K562 (cell line): ENCODE data around the gene ARMC6. TPM values are rescaled to one million over a fixed set of nuclear protein-coding genes. Genes with fewer than 3 reads are reported as not detected.

Experiments
- ATAC-seq: fragments of 200-7000 bp; cut with Tn5 transposase; 3 replicates; pipeline ENCODE4 v1.9.1; 2020; ENCODE audit warnings: moderate library complexity
- BruUV-seq: library from RNA; stranded (reverse); fragments of 400-500 nt; replicated peaks from 2 replicates; lab custom pipeline; 2021; lab: Mats Ljungman, UMichigan
- CTCF ChIA-PET: fragments of 300-600 bp; formaldehyde crosslinking; extraction: SDS; loops from one replicate; lab custom pipeline; 2021; ENCODE audit warnings: low intra/inter-chr PET ratio; lab: Yijun Ruan, JAX
- POLR2A ChIA-PET: fragments of 300-600, 350-650 bp; sonication (Branson Sonifier 250); formaldehyde crosslinking; extraction: SDS; loops from one replicate; lab custom pipeline; 2021; ENCODE audit warnings: antibody characterized with exemption, inconsistent platforms; lab: Yijun Ruan, JAX
- DNase-seq, 4 experiments: peaks; one replicate each; pipeline versions ENCODE4 v3.0.0 to v3.0.0-alpha.2; 2011 to 2018; ENCODE audit warnings: low spot score in 3 of 4, mixed read lengths in 3 of 4; ENCODE audit errors: extremely low read depth in 1 of 4
- FAIRE-seq: peaks from 2 replicates; lab custom pipeline; 2011; peaks lifted over from hg19 to GRCh38; lab: Jason Lieb, UNC
- H2AFZ ChIP-seq: 2 replicates; pipeline ENCODE4 v1.6.0; 2011; ENCODE audit warnings: low read depth, low read length, control low read depth, inconsistent platforms
- H3K27ac ChIP-seq: fragments of 200-600 bp; 3 replicates; pipeline ENCODE4 v1.8.0; 2011; ENCODE audit warnings: low read depth, mild to moderate bottlenecking, control low read depth, inconsistent platforms, low read length, moderate library complexity, mixed read lengths; ENCODE audit errors: extremely low read depth
- H3K27me3 ChIP-seq, 2 experiments: fragments of 300-600 bp in 1 of 2; 2 replicates in 1 of 2; 3 replicates in 1 of 2; pipeline versions ENCODE4 v1.6.0 to v1.8.0; 2011; ENCODE audit warnings: inconsistent platforms in 2 of 2, low read length in 2 of 2, mild to moderate bottlenecking in 1 of 2, mixed read lengths in 1 of 2, moderate library complexity in 1 of 2; ENCODE audit not compliant: control insufficient read depth in 2 of 2, insufficient read depth in 2 of 2
- H3K36me3 ChIP-seq: fragments of 300-600 bp; 3 replicates; pipeline ENCODE4 v1.8.0; 2011; ENCODE audit warnings: mild to moderate bottlenecking, low read length, inconsistent platforms; ENCODE audit not compliant: control insufficient read depth, insufficient read depth
- H3K4me1 ChIP-seq, 2 experiments: fragments of 200-600 bp in 1 of 2; replicated peaks in 1 of 2; 2 replicates in 1 of 2; 3 replicates in 1 of 2; pipeline versions ENCODE4 v1.5.1 to v1.8.0; 2011; ENCODE audit warnings: inconsistent platforms in 2 of 2, low read length in 2 of 2, mild to moderate bottlenecking in 1 of 2, mixed read lengths in 1 of 2, moderate library complexity in 1 of 2; ENCODE audit not compliant: control insufficient read depth in 2 of 2, insufficient read depth in 2 of 2
- H3K4me2 ChIP-seq: 2 replicates; pipeline ENCODE4 v1.6.1; 2011; ENCODE audit warnings: low read length, control low read depth, inconsistent platforms, mixed read lengths; ENCODE audit not compliant: insufficient read depth
- H3K4me3 ChIP-seq: fragments of 200-600 bp; sonication (generic), shearing (Covaris generic); 2 replicates; pipeline ENCODE4 v1.5.1; 2016; ENCODE audit warnings: control low read depth, inconsistent platforms
- H3K79me2 ChIP-seq: fragments of 200-600 bp; 3 replicates; pipeline ENCODE4 v1.8.0; 2011; ENCODE audit warnings: low read length, inconsistent platforms; ENCODE audit not compliant: control insufficient read depth, insufficient read depth
- H3K9ac ChIP-seq, 2 experiments: 2 replicates each; pipeline versions ENCODE4 v1.6.0 to v1.6.1; 2011; ENCODE audit warnings: low read depth in 2 of 2, low read length in 2 of 2, control low read depth in 1 of 2, inconsistent platforms in 1 of 2, mild to moderate bottlenecking in 1 of 2, mixed read lengths in 1 of 2; ENCODE audit not compliant: insufficient read depth in 1 of 2
- H3K9me1 ChIP-seq: one replicate; pipeline ENCODE4 v1.6.0; 2011; ENCODE audit warnings: inconsistent platforms, mild to moderate bottlenecking, low read length, moderate library complexity; ENCODE audit not compliant: control insufficient read depth, insufficient read depth
- H3K9me3 ChIP-seq: replicated peaks from 2 replicates; pipeline ENCODE4 v1.5.1; 2011; ENCODE audit warnings: low read depth, low read length, inconsistent platforms; ENCODE audit not compliant: control insufficient read depth, insufficient read depth
- H4K20me1 ChIP-seq: replicated peaks from 2 replicates; pipeline ENCODE4 v1.6.1; 2011; ENCODE audit warnings: low read length, inconsistent platforms, mixed read lengths; ENCODE audit not compliant: control insufficient read depth, insufficient read depth
- BRCA1 ChIP-seq, 2 experiments: fragments of 450-650 bp in 1 of 2; sonication (generic) in 1 of 2; formaldehyde crosslinking in 1 of 2; IDR thresholded peaks; 2 replicates each; pipeline versions ENCODE4 v1.5.0 to v1.6.1; 2017 to 2020; ENCODE audit warnings: mild to moderate bottlenecking in 1 of 2, missing genetic modification reagents in 1 of 2
- EHMT2 ChIP-seq: fragments of 450-650 bp; IDR thresholded peaks from 2 replicates; pipeline ENCODE4 v1.6.1; 2018; ENCODE audit warnings: antibody characterized with exemption
- ELF4 ChIP-seq: fragments of 450-650 bp; formaldehyde crosslinking; IDR thresholded peaks from 2 replicates; pipeline ENCODE4 v1.4.0; 2022; ENCODE audit warnings: missing genetic modification characterization
- GABPB2 ChIP-seq: fragments of 250-450 bp; sonication (Bioruptor Pico); conservative IDR thresholded peaks from 2 replicates; pipeline ENCODE4 v1.5.1; 2021; ENCODE audit warnings: mild to moderate bottlenecking
- HSF4 ChIP-seq: fragments of 250-450 bp; sonication (Bioruptor Pico); IDR thresholded peaks from 2 replicates; pipeline ENCODE4 v2.1.2; 2022; ENCODE audit warnings: mild to moderate bottlenecking, moderate library complexity, borderline replicate concordance
- MEIS2 ChIP-seq: fragments of 450-650 bp; IDR thresholded peaks from 2 replicates; pipeline ENCODE4 v1.6.1; 2014; ENCODE audit warnings: mild to moderate bottlenecking; ENCODE audit not compliant: partially characterized antibody
- NEUROD1 ChIP-seq: fragments of 150-350 bp; IDR thresholded peaks from 2 replicates; pipeline ENCODE4 v1.6.1; 2014; ENCODE audit warnings: borderline replicate concordance, low read length, low read depth; ENCODE audit not compliant: partially characterized antibody
- NFE2L1 ChIP-seq: fragments of 450-650 bp; IDR thresholded peaks from 2 replicates; pipeline ENCODE4 v1.6.1; 2016; ENCODE audit warnings: missing genetic modification characterization, low read depth, mild to moderate bottlenecking, missing compliant biosample characterization, moderate library complexity, borderline replicate concordance
- NR1H2 ChIP-seq: sonication (generic); formaldehyde crosslinking; IDR thresholded peaks from 2 replicates; pipeline ENCODE4 v1.4.0; 2020; ENCODE audit warnings: mild to moderate bottlenecking, missing genetic modification reagents
- PHF21A ChIP-seq: fragments of 450-650 bp; IDR thresholded peaks from 2 replicates; pipeline ENCODE4 v1.6.1; 2017; ENCODE audit warnings: low read depth, borderline replicate concordance
- SAFB ChIP-seq: fragments of 200-400 bp; formaldehyde crosslinking; IDR thresholded peaks from 2 replicates; pipeline ENCODE4 v1.6.1; 2017; ENCODE audit warnings: low read depth, low read length, borderline replicate concordance
- SNIP1 ChIP-seq: fragments of 450-650 bp; IDR thresholded peaks from 2 replicates; pipeline ENCODE4 v1.7.1; 2017; ENCODE audit warnings: low read depth, mild to moderate bottlenecking
- SRSF9 ChIP-seq: fragments of 200-400 bp; formaldehyde crosslinking; IDR thresholded peaks from 2 replicates; pipeline ENCODE4 v1.6.1; 2017; ENCODE audit warnings: low read depth, low read length, borderline replicate concordance
- ZBTB40 ChIP-seq, 2 experiments: fragments of 450-650 bp in 1 of 2; sonication (generic) in 1 of 2; formaldehyde crosslinking in 1 of 2; IDR thresholded peaks; 2 replicates each; pipeline versions ENCODE4 v1.7.1 to v1.9.0; 2016 to 2022; ENCODE audit warnings: inconsistent platforms in 1 of 2, mild to moderate bottlenecking in 1 of 2, missing genetic modification reagents in 1 of 2
- ZSCAN32 ChIP-seq: fragments of 450-650 bp; formaldehyde crosslinking; IDR thresholded peaks from 2 replicates; pipeline ENCODE4 v1.4.0; 2020; ENCODE audit warnings: mild to moderate bottlenecking, moderate library complexity
- WGBS: fragments of 100-300 bp; shearing (Covaris generic); methylation state at CpG from one replicate; pipeline ENCODE4 v1.1.6; 2016; ENCODE audit warnings: low coverage, mixed read lengths; ENCODE audit not compliant: insufficient coverage; ENCODE audit errors: missing lambda C conversion rate; 5-methylcytosine and 5-hydroxymethylcytosine counted together
- in situ Hi-C: fragments of 300-500 bp; cut with MboI; formaldehyde crosslinking; loops from 4 replicates; pipeline ENCODE4 v1.15.0; 2018; ENCODE audit warnings: inconsistent platforms, mixed read lengths
- intact Hi-C: fragments of 100-400 bp; cut with micrococcal nuclease; formaldehyde crosslinking; loops from 2 replicates; pipeline ENCODE4 v1.14.2; 2022
- polyA plus RNA-seq, 8 experiments: library from polyadenylated mRNA; depleted of rRNA in 4 of 8; stranded (reverse) in 5 of 8; unstranded in 3 of 8; fragments of >200 nt; fragmentation: Nextera tagmentation in 2 of 8; fragmentation: Illumina TruSeq in 1 of 8; extraction: Ambion mirVana in 2 of 8; extraction: Trizol in 1 of 8; gene quantifications; 2 replicates each; pipeline versions ENCODE4 v1.2.1 to v1.2.3, GENCODE V29; 2011 to 2014; ENCODE audit warnings: inconsistent platforms in 1 of 8, missing spikeins in 1 of 8
- total RNA-seq, 7 experiments: library from RNA; depleted of rRNA in 6 of 7; stranded (reverse); fragments of >200 nt in 6 of 7; fragmentation: Illumina TruSeq in 2 of 7; extraction: Trizol in 2 of 7; gene quantifications; 2 replicates each; pipeline versions ENCODE4 v1.2.1 to v1.2.3, GENCODE V29; 2011 to 2021; ENCODE audit warnings: low replicate concordance in 1 of 7

Gene ARMC6
- total and polyA plus RNA-seq, 9 of the 15 experiments (the other 6 are each of a cell fraction or from before 2014, with no cell fraction given), result 2.1 to 93.4 (median 63.6) TPM

- no peak overlapping the region for H3K4me2 ChIP-seq
- H3K9me3 ChIP-seq, result no peaks in the 10 kb centered on the region
- DNase-seq (no peak), ATAC-seq (no peak), FAIRE-seq (no peak)
- intact Hi-C loops, result no loop called here
- no peaks in the 10 kb centered on the region for H3K9me1 ChIP-seq
- BruUV-seq, result no TSS peak
- no peak overlapping the region for H3K27ac ChIP-seq
- no peaks in the 10 kb centered on the region for H3K4me1 ChIP-seq
- TF ChIP-seq MEIS2, result no peak
- no peak for TF ChIP-seq NFE2L1 (tag)
- no peak for TF ChIP-seq PHF21A
- TF ChIP-seq BRCA1 (IDR thresholded peaks at IDR 0.05), result no peak
- TF ChIP-seq BRCA1 (CRISPR knock-in tag; IDR thresholded peaks at IDR 0.05), result no peak
- no peak for TF ChIP-seq GABPB2
- no peak for TF ChIP-seq NR1H2 (CRISPR knock-in tag)
- no peak for TF ChIP-seq SNIP1
- no peak for TF ChIP-seq ZBTB40 (IDR thresholded peaks at IDR 0.05)
- no peak for TF ChIP-seq ZBTB40 (CRISPR knock-in tag; IDR thresholded peaks at IDR 0.05)
- no peak for TF ChIP-seq EHMT2
- no peak for TF ChIP-seq HSF4 (CRISPR knock-in tag)
- no peak for TF ChIP-seq SAFB
- TF ChIP-seq NEUROD1, result no peak
- no peak for TF ChIP-seq ZSCAN32
- no peak for TF ChIP-seq ELF4 (CRISPR knock-in tag)
- no peak for TF ChIP-seq SRSF9
- POLR2A ChIA-PET, result no interaction called here
- in situ Hi-C loops, result no loop called here
- H3K9ac ChIP-seq, result no peak overlapping the region; a peak in 1 of 4 replicates
- 92% methylated on average over 10 of the region's 11 CpGs for WGBS
- peaks cover 95% of the 10 kb centered on the region for H3K36me3 ChIP-seq
- peaks cover 91% of the 10 kb centered on the region for H3K79me2 ChIP-seq
- H2AFZ ChIP-seq, result no peak overlapping the region
- H3K27me3 ChIP-seq, result no peaks in the 10 kb centered on the region
- no peak overlapping the region for H3K4me3 ChIP-seq
- CTCF ChIA-PET, result no interaction called here
- peaks cover 26% of the 10 kb centered on the region for H4K20me1 ChIP-seq
Measured at GRCh38 chr19:19025861-19026260, 7.5 kb upstream of the ARMC6 start.
